Left renal pelvis (tissue), 4 donors: ENCODE results near the gene SYK. TPM values are rescaled to one million over a fixed set of nuclear protein-coding genes. Genes with fewer than 3 reads are reported as not detected.

Experiments
- DNase-seq, 4 donors: peaks; one replicate each; pipeline ENCODE4 v3.0.0-alpha.2; 2013; ENCODE audit warnings: low read depth in 4 of 4, low spot score in 3 of 4
- polyA plus RNA-seq, 4 donors: library from polyadenylated mRNA; unstranded; fragments of 120-200 nt; gene quantifications; one replicate each; pipeline ENCODE4 v1.2.1, GENCODE V29; 2013; ENCODE audit not compliant: insufficient read length in 4 of 4

Gene SYK
- polyA plus RNA-seq, 4 donors, result 9.1 to 29.5 (median 28.5) TPM

- DNase-seq, result no peak
Measured at GRCh38 chr9:90821697-90822096, 20.1 kb downstream of the SYK start.

GRCh38 chr9:90822866-90823265, 21.2 kb downstream of the SYK start:
- DNase-seq, result no peak

- DNase-seq, result no peak
Measured at GRCh38 chr9:90825586-90825985, 24.0 kb downstream of the SYK start.

GRCh38 chr9:90826326-90827020, 24.9 kb downstream of the SYK start:
- no peak for DNase-seq

- DNase-seq, result no peak
Measured at GRCh38 chr9:90827181-90827871, 25.7 kb downstream of the SYK start.

DNA sequence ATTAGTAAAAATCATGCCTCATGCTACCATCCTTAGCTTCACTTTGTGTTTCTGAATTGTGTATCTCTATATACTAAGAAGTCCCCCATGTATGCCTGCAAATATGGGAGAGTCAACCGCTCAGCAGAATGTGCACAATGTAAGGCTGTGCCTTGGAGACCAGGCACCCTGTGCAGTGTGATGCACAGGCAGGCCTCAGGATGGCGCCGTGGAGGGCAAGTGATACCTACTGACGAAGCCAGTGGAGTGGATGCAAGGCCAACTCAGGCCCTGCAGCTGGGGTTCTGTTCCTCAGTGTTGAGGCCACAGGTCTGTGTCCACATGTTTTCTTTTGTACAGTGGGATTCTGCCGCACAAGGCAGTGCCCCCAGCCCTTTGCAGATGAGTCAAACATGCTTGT, 28.4 kb downstream of the SYK start:
- DNase-seq, result no peak

DNA sequence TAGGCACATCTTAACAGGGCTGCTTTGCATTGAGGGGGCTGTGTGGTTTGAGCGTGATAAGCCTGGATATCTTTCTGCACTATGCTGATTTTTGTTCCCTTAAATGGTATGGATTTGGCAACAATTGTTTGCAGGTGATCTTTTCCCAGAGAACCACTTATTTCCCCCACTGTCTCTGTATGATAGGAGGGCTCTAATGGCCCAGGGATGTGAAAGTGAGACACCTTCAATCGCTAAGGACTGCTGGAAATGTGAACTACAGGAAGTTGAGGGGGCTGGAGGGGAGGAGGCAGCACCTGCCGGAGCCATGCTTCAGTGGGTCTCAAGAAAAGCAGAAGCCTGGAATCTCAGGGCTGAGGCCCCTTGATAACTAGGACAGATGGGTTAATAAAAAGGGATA, 29.4 kb downstream of the SYK start:
- DNase-seq, result no peak

- no peak for DNase-seq
Measured at GRCh38 chr9:90832261-90832660, 30.6 kb downstream of the SYK start.

GRCh38 chr9:90834828-90835595, 33.4 kb downstream of the SYK start:
- DNase-seq, result no peak

GRCh38 chr9:90836411-90837080, 34.9 kb downstream of the SYK start:
- DNase-seq, result no peak

DNA sequence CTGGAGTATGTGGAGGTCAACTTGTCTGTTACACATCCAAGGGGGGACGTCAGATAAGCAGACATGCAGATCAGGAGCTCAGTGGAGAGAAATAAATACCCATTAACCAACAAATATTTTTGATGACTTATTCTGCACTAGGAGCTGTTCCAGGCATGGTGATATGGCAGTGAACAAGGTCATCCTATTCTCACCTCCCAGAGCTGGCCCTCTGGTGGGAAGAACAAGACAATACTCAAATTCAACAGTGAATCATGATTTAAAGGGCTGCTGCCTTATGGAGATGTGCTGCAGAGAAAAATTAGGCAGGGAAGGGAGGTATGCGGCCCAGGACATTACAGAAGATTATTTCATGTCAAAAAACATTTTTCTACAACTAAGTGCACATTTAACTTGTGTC, 36.5 kb downstream of the SYK start:
- no peak for DNase-seq

GRCh38 chr9:90838581-90839154, 37.0 kb downstream of the SYK start:
- no peak for DNase-seq

DNA sequence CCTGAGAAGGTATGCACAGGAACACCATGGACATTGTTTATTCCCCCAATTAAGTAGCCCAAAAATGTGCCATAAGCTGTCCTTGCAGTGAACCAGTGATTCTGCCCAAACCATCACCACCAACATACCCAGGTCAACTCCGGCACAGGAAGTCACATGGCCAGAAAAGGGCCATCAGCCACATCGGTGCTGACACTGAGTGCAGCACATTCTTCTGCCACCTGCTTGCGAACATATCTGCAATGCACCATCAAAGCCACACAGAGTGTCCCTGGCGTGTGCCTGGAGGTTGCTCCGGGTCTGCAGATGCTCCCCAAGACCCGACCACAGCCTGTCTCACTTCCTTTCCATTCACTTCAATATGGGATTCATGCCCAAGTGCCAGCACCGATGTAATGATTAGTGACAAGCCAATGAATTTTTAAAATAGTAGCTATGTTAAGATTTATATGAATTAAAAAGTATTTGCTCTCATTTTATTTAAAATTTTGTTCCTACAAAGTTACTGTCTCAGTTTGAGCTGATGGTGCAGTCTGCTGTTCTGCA, 37.6 kb downstream of the SYK start:
- DNase-seq, result no peak

DNA sequence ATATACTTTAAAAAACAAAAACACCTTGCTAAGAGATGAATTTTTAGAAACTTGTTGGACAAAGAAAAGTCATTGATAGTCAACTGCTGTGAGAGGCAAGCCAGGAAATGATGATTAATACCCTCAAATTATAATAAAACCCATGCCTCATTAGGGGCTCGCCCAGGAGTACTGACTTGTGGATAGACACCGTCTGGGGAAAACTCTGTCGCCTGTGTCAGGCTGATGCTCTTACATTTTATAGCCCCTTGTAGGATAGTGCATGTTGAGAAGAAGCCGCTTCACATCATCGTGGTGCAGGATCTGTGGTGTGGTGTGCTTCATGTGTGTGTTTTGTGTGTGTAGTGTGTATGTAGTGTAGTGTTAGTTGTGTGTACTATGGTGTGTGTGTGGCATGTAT, 39.1 kb downstream of the SYK start:
- no peak for DNase-seq

GRCh38 chr9:90841213-90841612, 39.6 kb downstream of the SYK start:
- no peak for DNase-seq

DNA sequence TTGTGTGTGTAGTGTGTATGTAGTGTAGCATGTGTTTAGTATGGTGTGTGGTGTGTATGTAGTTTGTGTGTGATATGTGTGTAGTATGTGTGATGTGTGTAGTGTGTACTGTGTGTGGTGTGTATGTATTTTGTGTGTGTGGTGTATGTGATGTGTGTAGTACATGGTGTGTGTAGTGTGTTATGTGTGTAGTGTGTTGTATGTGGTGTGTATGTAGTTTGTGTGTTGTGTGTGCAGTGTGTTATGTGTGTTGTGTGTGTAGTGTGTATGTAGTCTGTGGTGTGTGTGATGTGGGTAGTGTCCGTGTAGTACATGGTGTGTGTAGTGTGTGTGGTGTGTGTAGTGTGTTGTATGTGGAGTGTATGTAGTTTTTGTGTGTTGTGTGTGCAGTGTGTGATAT, 40.0 kb downstream of the SYK start:
- no peak for DNase-seq

- no peak for DNase-seq
Measured at GRCh38 chr9:90842176-90842777, 40.7 kb downstream of the SYK start.

- DNase-seq, result no peak
Measured at GRCh38 chr9:90842996-90843395, 41.4 kb downstream of the SYK start.

- DNase-seq, result no peak
Measured at GRCh38 chr9:90843525-90843924, 41.9 kb downstream of the SYK start.

- DNase-seq, result no peak
Measured at GRCh38 chr9:90844326-90844725, 42.7 kb downstream of the SYK start.
